HG03060 (cell line): ENCODE measurements around the gene ETHE1.
A peak's percentile ranks its signal among the peaks of the same experiment; 100 is the strongest.
"Not testable (repeated sequence)": the region's sequence is repeated elsewhere in the genome, so short reads cannot be mapped to it uniquely, and the experiment has no call there.

Experiments used
- ATAC-seq: cut with Tn5 transposase; IDR thresholded peaks from one replicate; pipeline ENCODE4 v1.9.1; 2021; ENCODE audit warnings: low read depth, moderate number of reproducible peaks; ENCODE audit not compliant: unreplicated experiment

The ETHE1 gene

GRCh38 chr19:43552198-43552450 lies 25.1 kb upstream of the ETHE1 start:
- ATAC-seq = no peak

- ATAC-seq = no peak
These were observed 24.6 kb upstream of the ETHE1 start for GRCh38 chr19:43551399-43552197.

- ATAC-seq = no peak
These were observed 21.7 kb upstream of the ETHE1 start for GRCh38 chr19:43548706-43549105.

DNA sequence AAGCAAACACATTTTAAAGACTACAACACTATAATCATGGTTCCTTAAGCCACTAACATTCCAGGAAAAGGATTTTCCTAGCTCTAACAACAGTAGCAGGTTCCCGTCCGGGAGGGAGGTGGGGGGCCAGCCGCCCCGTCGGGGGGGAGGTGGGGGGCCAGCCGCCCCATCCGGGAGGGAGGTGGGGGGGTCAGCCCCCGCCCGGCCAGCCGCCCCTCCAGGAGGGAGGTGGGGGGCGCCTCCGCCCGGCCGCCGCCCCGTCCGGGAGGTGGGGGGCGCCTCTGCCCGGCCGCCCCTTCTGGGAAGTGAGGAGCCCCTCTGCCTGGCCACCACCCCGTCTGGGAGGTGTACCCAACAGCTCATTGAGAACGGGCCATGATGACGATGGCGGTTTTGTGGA lies 20.9 kb upstream of the ETHE1 start:
- ATAC-seq = not testable (repeated sequence)

GRCh38 chr19:43546581-43546980 lies 19.6 kb upstream of the ETHE1 start:
- no peak for ATAC-seq

DNA sequence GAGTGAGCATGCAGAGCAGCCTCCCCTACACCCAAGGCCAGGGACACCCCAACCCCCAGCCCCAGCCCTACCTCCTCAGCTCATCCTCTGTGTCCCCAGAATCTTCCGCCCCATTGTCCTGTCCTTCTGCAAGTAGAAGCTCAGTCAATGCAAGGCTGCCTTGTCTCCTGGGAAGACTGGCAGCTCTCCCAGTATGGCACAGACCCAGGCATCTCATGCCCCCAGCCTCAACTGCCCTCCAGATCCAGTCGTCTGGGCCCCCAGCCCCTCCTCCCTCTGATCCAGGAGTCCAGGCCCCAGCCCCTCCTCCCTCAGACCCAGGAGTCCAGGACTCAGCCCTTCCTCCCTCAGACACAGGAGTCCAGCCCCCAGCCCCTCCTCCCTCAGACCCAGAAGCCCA lies 19.0 kb upstream of the ETHE1 start:
- ATAC-seq = no peak

DNA sequence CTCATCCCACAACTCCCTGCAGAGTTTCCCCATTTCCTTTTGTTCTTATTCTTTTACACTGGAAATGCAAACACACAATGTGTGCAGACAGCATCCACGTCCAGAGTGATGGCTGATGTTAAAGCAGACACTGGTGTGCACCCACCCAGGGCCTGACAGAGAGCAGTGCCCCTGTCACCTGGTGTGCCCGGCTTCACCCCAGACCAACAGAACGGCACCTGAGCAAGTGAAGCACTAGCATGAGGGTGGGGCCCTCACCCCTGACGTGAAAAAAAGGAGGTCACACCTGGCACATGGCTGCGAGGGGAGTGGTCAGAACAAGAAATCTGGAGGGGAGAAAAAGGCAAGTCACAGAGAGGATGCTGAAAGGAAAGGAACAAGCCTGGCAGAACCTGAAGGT lies 18.3 kb upstream of the ETHE1 start:
- no peak for ATAC-seq

- ATAC-seq = no peak
These were observed 17.1 kb upstream of the ETHE1 start for GRCh38 chr19:43544077-43544476.

DNA sequence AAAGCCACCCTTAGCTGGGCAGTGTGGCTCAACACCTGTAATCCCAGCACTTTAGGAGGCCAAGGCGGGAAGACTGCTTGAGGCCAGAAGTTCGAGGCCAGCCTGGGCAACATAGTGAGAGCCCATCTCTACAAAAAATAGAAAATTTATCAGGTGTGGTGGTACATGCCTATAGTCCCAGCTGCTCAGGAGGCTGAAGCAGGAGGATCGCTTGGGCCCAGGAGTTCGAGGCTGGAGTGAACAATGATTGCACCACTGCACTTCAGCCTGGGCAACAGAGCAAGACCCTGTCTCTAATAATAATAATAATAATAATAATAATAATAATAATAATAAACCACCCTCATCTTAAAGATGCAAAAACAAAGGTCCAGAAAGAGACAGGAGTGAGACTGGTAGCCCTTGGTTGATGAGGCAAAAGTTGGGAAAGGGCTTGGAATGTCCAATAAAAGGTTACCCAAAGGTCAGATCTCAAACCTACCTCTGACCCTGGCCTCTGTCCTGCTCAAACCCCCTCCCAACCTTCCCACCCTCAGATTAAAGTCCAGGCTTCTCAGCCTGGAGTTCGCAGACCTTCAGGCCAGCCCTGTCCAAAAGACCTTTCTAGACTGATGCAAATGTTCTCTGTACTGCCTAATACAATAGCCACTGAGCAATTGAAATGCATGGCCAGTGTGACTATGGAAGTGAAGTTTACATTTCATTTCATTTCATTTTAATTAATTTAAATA lies 15.1 kb upstream of the ETHE1 start:
- no peak for ATAC-seq

DNA sequence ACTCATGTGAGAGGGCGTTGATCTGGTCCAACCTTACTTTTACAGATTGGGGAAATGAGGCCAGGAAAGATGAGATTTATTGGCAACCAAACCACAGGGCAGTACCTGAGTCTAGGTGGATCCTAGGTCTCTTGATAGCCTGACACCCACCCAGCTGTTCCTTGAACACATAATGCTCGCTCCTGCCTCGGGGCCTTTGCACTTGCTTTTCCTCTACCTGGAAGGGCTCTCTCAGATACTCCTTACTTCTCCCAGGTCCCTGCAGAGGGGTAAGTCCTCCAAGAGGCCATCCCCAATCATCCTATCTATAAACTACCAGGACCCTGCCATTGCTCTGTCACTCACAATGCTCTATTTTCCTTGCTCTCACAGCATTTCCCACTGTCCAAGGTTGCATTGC lies 13.4 kb upstream of the ETHE1 start:
- ATAC-seq = no peak

- no peak for ATAC-seq
These were observed 11.9 kb upstream of the ETHE1 start for GRCh38 chr19:43538922-43539321.

DNA sequence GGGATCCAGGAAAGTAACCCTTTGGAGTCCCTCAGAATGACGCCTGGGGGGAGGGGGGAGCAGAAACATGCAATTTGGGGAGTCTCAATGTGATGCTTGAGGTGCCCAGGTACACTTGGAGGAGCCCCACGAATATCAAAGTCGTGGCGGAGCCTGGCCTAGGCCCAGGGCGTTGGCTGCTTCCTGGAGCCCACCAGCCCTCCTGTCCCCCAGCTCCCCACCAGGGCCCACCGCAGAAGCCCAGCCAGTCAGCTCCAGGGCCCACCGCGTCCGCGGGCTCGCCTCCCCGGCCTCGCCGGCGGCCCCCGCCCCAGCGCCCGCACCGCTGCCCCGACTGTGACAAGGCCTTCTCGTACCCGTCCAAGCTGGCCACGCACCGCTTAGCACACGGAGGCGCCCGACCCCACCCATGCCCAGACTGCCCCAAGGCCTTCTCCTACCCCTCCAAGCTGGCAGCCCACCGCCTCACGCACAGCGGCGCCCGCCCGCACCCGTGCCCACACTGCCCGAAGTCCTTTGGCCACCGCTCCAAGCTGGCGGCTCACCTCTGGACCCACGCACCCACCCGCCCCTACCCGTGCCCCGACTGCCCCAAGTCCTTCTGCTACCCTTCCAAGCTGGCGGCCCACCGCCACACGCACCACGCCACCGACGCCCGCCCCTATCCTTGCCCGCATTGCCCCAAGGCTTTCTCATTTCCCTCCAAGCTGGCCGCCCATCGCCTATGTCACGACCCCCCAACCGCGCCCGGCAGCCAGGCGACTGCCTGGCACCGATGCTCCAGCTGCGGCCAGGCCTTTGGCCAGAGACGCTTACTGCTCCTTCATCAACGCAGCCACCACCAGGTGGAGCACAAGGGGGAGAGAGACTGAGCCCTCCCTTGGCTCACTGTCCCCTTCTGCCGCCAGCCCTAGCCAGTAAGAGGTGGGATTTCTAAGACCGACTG lies 8.1 kb upstream of the ETHE1 start:
- ATAC-seq = no peak

- no peak for ATAC-seq
These were observed 7.4 kb upstream of the ETHE1 start for GRCh38 chr19:43534305-43534815.

DNA sequence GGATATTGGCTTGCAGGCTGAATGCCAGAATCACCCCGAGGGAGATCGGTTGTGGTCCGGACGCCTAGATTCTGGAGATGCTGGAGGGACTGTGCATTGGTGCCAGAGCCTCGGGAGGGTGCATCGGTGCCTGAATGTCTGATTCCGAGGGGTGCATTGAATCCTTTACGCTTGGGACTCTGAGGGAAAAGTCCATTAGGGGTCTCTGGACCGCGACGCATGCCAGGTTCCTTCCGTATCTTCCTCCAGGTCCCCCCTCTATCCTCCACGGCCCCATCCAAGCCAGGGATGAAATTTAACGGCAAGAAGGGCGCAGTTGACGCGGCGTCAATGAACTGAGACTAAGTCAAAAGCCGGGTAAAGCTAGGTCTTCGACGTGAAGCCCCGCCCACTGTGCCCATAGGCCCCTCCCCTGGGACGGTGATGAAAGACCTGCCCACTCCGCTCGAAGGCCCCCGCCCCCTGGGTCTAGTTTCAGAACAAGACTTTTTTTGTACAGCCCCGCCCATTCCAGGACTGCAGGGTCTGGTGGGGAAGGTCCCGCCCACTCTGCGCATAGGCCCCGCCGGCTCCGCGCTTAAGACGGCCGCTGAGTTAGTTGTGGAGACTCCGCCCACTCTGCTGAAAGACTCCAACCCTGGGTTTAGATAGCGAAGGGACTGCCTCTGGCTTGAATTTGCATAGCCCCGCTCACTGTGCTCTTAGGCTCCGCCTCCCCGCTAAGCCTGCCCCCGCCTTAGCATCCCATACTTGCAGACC lies 6.7 kb upstream of the ETHE1 start:
- ATAC-seq = peak; percentile 63

- peak; percentile 38 for ATAC-seq
These were observed 6.1 kb upstream of the ETHE1 start, which contains the start of gene ZNF575 for GRCh38 chr19:43532962-43533545. Gene ZNF575 (plus strand): TSS chr19:43533188. CDS start chr19:43534423, 1,235 bp downstream.

DNA sequence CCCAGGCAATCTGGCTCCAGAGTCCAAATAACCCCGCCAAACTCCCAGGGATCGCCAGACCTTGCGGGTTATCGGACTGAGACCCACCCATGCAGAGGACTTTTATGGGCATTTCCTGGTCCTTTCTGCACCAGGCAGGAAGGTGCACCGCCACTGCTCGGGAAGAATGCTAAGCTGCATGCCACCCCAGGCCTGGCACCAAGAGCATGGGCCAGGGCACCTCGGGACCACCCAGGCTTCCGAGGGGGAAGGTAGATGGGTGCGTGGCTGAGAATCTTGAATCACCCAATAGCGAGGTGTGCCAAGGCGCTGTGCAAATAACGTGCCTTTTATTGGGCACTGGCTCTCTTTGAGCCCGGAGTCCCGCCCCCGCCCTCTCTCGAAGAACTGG lies 5.6 kb upstream of the ETHE1 start:
- ATAC-seq = peak; percentile 5

DNA sequence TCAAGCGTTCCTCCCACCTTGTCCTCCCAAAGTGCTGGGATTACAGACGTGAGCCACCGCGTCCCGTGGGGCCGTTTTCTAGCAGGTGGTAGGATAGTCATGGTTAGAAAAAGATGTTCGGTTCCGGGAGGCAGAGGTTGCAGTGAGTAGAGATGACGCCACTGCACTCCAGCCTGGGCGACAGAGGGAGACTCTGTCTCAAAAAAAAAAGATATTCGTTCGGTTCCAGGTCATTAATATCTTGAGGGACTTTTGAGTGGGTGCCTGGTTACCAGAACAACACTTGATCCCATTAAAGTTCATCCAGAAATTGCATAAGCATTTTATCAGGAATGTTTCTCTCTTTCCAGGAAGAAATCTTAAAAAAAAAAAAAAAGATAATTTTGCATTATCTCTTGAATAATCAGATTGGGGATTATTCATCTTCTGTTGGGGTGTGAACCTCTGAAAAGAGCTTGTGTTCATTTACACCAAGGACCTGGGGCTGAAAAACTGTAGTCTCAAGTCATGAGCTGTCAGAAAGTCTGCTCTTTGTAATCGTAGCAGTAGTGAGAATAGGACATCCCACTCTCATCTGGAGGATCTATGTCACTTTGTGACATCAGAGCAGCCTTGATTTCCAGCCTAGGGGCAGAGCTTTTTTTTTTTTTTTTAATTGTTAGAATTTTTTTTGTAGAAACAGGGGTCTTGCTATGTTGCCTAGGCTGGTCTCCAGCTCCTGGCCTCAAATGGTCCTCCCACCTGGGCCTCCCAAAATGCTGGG lies 1.0 kb upstream of the ETHE1 start:
- ATAC-seq = no peak

GRCh38 chr19:43525836-43526771 lies 897 bp downstream of the ETHE1 start:
- ATAC-seq = no peak
